PC-3 (cell line): ENCODE results near the gene XPNPEP3. TPM values are rescaled to one million over a fixed set of nuclear protein-coding genes. Genes with fewer than 3 reads are reported as not detected.
A peak's percentile ranks its signal among the peaks of the same experiment; 100 is the strongest.

ENCODE experiments used
- ATAC-seq: fragments of 200-7000 bp; cut with Tn5 transposase; 2 replicates; pipeline ENCODE4 v1.9.1; 2020; ENCODE audit warnings: mild to moderate bottlenecking, moderate library complexity
- BruUV-seq: library from RNA; stranded (reverse); fragments of 400-500 nt; replicated peaks from 2 replicates; lab custom pipeline; 2021; lab: Mats Ljungman, UMichigan
- CTCF ChIA-PET: fragments of 300-600 bp; sonication (Branson Sonifier 250); formaldehyde crosslinking; loops from one replicate; lab custom pipeline; 2022; ENCODE audit warnings: antibody characterized with exemption; lab: Charles Lee
- POLR2A ChIA-PET: fragments of 300-600 bp; sonication (Branson Sonifier 250); formaldehyde crosslinking; loops from one replicate; lab custom pipeline; 2022; ENCODE audit warnings: antibody characterized with exemption; ENCODE audit not compliant: unreplicated experiment; lab: Charles Lee
- DNase-seq: peaks from one replicate; pipeline ENCODE4 v3.0.0-alpha.2; 2015
- H2AFZ ChIP-seq: fragments of 300-600 bp; sonication (generic); 2 replicates; pipeline ENCODE4 v1.6.0; 2016; ENCODE audit warnings: antibody characterized with exemption, low read length
- H3F3A ChIP-seq: fragments of 300-600 bp; sonication (generic); one replicate; pipeline ENCODE4 v1.6.0; 2017; ENCODE audit warnings: antibody characterized with exemption, low read length, control low read depth, mild to moderate bottlenecking; ENCODE audit not compliant: unreplicated experiment
- H3K27ac ChIP-seq: fragments of 300-600 bp; sonication (generic); 2 replicates; pipeline ENCODE4 v1.5.1; 2016; ENCODE audit warnings: mild to moderate bottlenecking, low read length
- H3K27me3 ChIP-seq: fragments of 300-600 bp; sonication (generic); 2 replicates; pipeline ENCODE4 v1.6.1; 2016; ENCODE audit warnings: low read length, mixed read lengths
- H3K36me3 ChIP-seq: fragments of 300-600 bp; sonication (generic); 2 replicates; pipeline ENCODE4 v1.6.1; 2016; ENCODE audit warnings: low read depth, mixed run types, low read length, mixed read lengths
- H3K4me1 ChIP-seq: fragments of 300-600 bp; sonication (generic); 2 replicates; pipeline ENCODE4 v1.5.1; 2016; ENCODE audit warnings: low read length; ENCODE audit not compliant: insufficient read depth
- H3K4me2 ChIP-seq: fragments of 300-600 bp; sonication (generic); 2 replicates; pipeline ENCODE4 v1.6.0; 2016; ENCODE audit warnings: low read length
- H3K4me3 ChIP-seq: fragments of 300-600 bp; sonication (generic); 2 replicates; pipeline ENCODE4 v1.5.1; 2016; ENCODE audit warnings: mild to moderate bottlenecking, low read length, mixed read lengths
- H3K79me2 ChIP-seq: fragments of 300-600 bp; sonication (generic); 2 replicates; pipeline ENCODE4 v1.6.1; 2017; ENCODE audit warnings: low read length, mixed read lengths
- H3K9ac ChIP-seq: fragments of 300-600 bp; sonication (generic); 2 replicates; pipeline ENCODE4 v1.6.0; 2016; ENCODE audit warnings: mild to moderate bottlenecking, low read length
- H3K9me2 ChIP-seq: fragments of 300-600 bp; sonication (generic); replicated peaks from 2 replicates; pipeline ENCODE4 v1.6.1; 2016; ENCODE audit warnings: mixed run types, low read length, mixed read lengths
- H3K9me3 ChIP-seq: fragments of 300-600 bp; sonication (generic); 2 replicates; pipeline ENCODE4 v1.6.1; 2016; ENCODE audit warnings: low read length, mixed read lengths
- H4K20me1 ChIP-seq: fragments of 300-600 bp; sonication (generic); 2 replicates; pipeline ENCODE4 v1.6.1; 2016; ENCODE audit warnings: low read length, mixed read lengths
- EZH2 ChIP-seq: fragments of 300-600 bp; sonication (generic); IDR thresholded peaks from one replicate; pipeline ENCODE4 v1.6.1; 2017; ENCODE audit warnings: antibody characterized with exemption, mild to moderate bottlenecking, low read length; ENCODE audit not compliant: unreplicated experiment
- EZH2phosphoT487 ChIP-seq: fragments of 300-600 bp; sonication (generic); IDR thresholded peaks from 2 replicates; pipeline ENCODE4 v1.6.1; 2018; ENCODE audit warnings: mild to moderate bottlenecking, antibody characterized with exemption, low read length, borderline replicate concordance
- intact Hi-C: fragments of 100-400 bp; cut with micrococcal nuclease; formaldehyde crosslinking; loops from 2 replicates; pipeline ENCODE4 v1.9.0; 2023
- total RNA-seq: library from RNA; depleted of rRNA; stranded (reverse); fragments of >200 nt; gene quantifications from 2 replicates; pipeline ENCODE4 v1.2.3, GENCODE V29; 2014
- TF ChIP-seq, protein P1 (sequence below): fragments of 300-600 bp; sonication (generic); conservative IDR thresholded peaks from 2 replicates; pipeline ENCODE4 v1.5.1; 2017; ENCODE audit warnings: antibody characterized with exemption, low read depth, mild to moderate bottlenecking, low read length

Gene XPNPEP3
- total RNA-seq, 1 experiment from 2014 or later, result 7.9 TPM

DNA sequence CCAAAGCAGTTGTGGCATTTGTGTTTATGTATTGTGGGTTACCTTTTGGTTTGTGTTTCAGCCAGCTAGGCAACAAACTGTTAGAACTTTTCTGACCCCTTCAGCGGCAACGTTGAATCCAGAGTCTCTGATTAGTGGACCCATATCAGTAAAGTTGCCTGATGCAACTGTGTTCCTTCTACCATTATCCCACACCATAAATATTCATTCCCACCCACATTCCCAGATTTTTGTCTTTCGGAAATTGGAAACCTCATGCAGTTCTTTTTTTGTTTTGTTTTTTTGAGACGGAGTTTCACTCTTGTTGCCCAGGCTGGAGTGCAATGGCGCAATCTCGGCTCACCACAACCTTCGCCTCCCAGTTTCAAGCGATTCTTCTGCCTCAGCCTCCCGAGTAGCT is 63.6 kb downstream of the XPNPEP3 start:
- Histone ChIP-seq H3K9me2 (no peaks in the 10 kb centered on the region), H3K36me3 (peaks cover 6% of the 10 kb centered on the region; the same call in 1 of the 2 replicates), H3K9ac (no peak overlapping the region), H3K27ac (no peak overlapping the region), H4K20me1 (no peaks in the 10 kb centered on the region), H3K9me3 (no peaks in the 10 kb centered on the region), H3K4me1 (no peaks in the 10 kb centered on the region), H3K27me3 (no peaks in the 10 kb centered on the region), H3K79me2 (no peaks in the 10 kb centered on the region), H3K4me2 (no peak overlapping the region), H2AFZ (no peak overlapping the region), H3K4me3 (no peak overlapping the region), H3F3A (no peaks in the 10 kb centered on the region)
- no TSS peak for BruUV-seq
- TF ChIP-seq, protein P1, sequence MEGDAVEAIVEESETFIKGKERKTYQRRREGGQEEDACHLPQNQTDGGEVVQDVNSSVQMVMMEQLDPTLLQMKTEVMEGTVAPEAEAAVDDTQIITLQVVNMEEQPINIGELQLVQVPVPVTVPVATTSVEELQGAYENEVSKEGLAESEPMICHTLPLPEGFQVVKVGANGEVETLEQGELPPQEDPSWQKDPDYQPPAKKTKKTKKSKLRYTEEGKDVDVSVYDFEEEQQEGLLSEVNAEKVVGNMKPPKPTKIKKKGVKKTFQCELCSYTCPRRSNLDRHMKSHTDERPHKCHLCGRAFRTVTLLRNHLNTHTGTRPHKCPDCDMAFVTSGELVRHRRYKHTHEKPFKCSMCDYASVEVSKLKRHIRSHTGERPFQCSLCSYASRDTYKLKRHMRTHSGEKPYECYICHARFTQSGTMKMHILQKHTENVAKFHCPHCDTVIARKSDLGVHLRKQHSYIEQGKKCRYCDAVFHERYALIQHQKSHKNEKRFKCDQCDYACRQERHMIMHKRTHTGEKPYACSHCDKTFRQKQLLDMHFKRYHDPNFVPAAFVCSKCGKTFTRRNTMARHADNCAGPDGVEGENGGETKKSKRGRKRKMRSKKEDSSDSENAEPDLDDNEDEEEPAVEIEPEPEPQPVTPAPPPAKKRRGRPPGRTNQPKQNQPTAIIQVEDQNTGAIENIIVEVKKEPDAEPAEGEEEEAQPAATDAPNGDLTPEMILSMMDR, result no peak
- TF ChIP-seq EZH2 (no peak), EZH2phosphoT487 (no peak)
- ChIA-PET CTCF (no interaction called here), POLR2A (no interaction called here)
- intact Hi-C loops, result loop anchor here (10.0 kb wide), 1 partner anchor 174 kb away; the partner anchor contains the start of gene EP300
- no peak for ATAC-seq
- no peak for DNase-seq

DNA sequence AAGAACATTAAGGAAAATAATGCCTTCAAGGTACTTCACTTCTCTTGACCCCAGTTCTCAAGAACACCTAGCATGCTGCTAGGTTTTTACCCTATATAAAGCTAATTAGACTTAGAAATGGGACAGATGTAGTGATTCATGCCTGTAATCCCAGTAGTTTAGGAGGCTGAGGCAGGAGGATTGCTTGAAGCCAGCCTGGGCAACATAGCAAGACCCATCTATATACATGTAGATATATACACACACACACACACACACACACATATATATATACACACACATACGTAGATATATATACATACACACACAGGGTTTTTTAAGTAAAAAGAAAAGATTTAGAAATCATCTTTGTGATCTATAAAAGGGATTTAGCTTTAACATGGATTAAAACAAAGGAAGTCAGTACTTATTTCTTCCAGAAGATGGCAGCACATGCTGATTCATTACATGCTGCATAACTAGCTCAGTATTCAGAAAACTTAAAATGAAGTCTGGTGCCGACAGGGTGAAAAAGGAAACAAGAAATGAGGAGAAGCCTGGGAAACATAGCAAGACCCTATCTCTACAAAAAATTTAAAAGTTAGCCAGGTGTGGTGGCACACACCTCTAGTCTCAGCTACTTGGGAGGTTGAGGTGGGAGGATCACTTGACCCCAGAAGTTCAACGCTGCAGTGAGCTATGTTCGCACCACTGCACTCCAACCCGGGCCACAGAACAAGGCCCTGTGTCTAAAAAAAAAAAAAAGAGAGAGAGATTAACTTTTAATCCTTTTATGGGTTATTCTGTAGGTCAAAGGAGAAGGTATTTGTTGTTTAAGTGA is 65.7 kb downstream of the XPNPEP3 start:
- Histone ChIP-seq H3K79me2 (no peaks in the 10 kb centered on the region), H3K9ac (no peak overlapping the region), H2AFZ (0 out of 2 replicates have a peak overlapping the region, but pooled peaks have one; percentile 33), H3K27ac (no peak overlapping the region), H3K36me3 (peaks cover 6% of the 10 kb centered on the region; the same call in 1 of the 2 replicates), H3K4me1 (no peaks in the 10 kb centered on the region), H3K9me3 (no peaks in the 10 kb centered on the region), H3F3A (no peaks in the 10 kb centered on the region), H3K4me2 (no peak overlapping the region), H3K27me3 (no peaks in the 10 kb centered on the region), H3K4me3 (no peak overlapping the region), H4K20me1 (no peaks in the 10 kb centered on the region), H3K9me2 (no peaks in the 10 kb centered on the region)
- intact Hi-C loops, result loop anchor here (10.0 kb wide), 1 partner anchor 172 kb away; the partner anchor contains the start of gene EP300
- BruUV-seq, result no TSS peak
- ChIA-PET CTCF (interaction anchor here (0.6 to 1.3 kb wide), 10 partner anchors 8 to 361 kb away, joined by 3 to 13 read pairs (median 4); partner anchors contain the start of genes EP300 and RBX1), POLR2A (interaction anchor here (0.5 to 1.0 kb wide), 3 partner anchors 14 to 201 kb away, joined by 3 to 12 read pairs (median 3); partner anchors contain the start of gene RBX1)
- ATAC-seq (peak; percentile 51; the same call in 1 of the 2 replicates), DNase-seq (peak; percentile 76)
- TF ChIP-seq EZH2, result no peak
- TF ChIP-seq, protein P1, result peak; percentile 62
